Kidney (tissue), 14 donors: ENCODE results near the gene C6orf89. TPM values are rescaled to one million over a fixed set of nuclear protein-coding genes. Genes with fewer than 3 reads are reported as not detected.
A peak's percentile ranks its signal among the peaks of the same experiment; 100 is the strongest.

Source experiments
- DNase-seq, 5 donors: peaks; one replicate each; pipeline ENCODE4 v3.0.0-alpha.2; 2013 to 2020
- FAIRE-seq: peaks from 2 replicates; lab custom pipeline; 2012; peaks lifted over from hg19 to GRCh38; lab: Jason Lieb, UNC
- H3K27ac ChIP-seq, 2 donors: one replicate each; pipeline ENCODE4 v1.7.0; 2013; ENCODE audit warnings: low read depth in 2 of 2, low read length in 2 of 2, inconsistent platforms in 1 of 2
- H3K27me3 ChIP-seq: one replicate; pipeline ENCODE4 v1.7.1; 2013; ENCODE audit warnings: low read length, inconsistent platforms; ENCODE audit not compliant: control insufficient read depth, insufficient read depth
- H3K36me3 ChIP-seq, 3 donors: one replicate each; pipeline versions ENCODE4 v1.7.0 to v1.7.1; 2013; ENCODE audit warnings: low read length in 3 of 3, control low read depth in 1 of 3, inconsistent platforms in 1 of 3; ENCODE audit not compliant: insufficient read depth in 3 of 3, control insufficient read depth in 2 of 3
- H3K4me1 ChIP-seq, 3 donors: one replicate each; pipeline versions ENCODE4 v1.7.0 to v1.7.1; 2013; ENCODE audit warnings: low read length in 3 of 3, inconsistent platforms in 1 of 3, low read depth in 1 of 3; ENCODE audit not compliant: control insufficient read depth in 2 of 3, insufficient read depth in 2 of 3
- H3K4me3 ChIP-seq, 3 donors: one replicate each; pipeline versions ENCODE4 v1.7.0 to v1.8.1; 2013; ENCODE audit warnings: low read length in 3 of 3, control low read depth in 1 of 3, inconsistent platforms in 1 of 3
- H3K9ac ChIP-seq, 3 donors: one replicate each; pipeline versions ENCODE4 v1.7.0 to v1.7.1; 2013; ENCODE audit warnings: low read length in 3 of 3, control low read depth in 1 of 3, inconsistent platforms in 1 of 3
- H3K9me3 ChIP-seq, 3 donors: one replicate each; pipeline versions ENCODE4 v1.7.0 to v1.7.1; 2013; ENCODE audit warnings: low read length in 3 of 3, control low read depth in 1 of 3, inconsistent platforms in 1 of 3; ENCODE audit not compliant: control insufficient read depth in 2 of 3, insufficient read depth in 1 of 3
- CTCF ChIP-seq: IDR thresholded peaks from 3 replicates; pipeline ENCODE4 v1.5.1; 2012; ENCODE audit warnings: mild to moderate bottlenecking, moderate library complexity, borderline replicate concordance; ENCODE audit not compliant: insufficient read depth; ENCODE audit errors: extremely low read depth
- intact Hi-C: fragments of 100-400 bp; cut with DNase I; formaldehyde crosslinking; loops from one replicate; pipeline ENCODE4 v1.11.1; 2022
- polyA plus RNA-seq: library from polyadenylated mRNA; stranded (reverse); fragments of 350-450 nt; fragmentation: Illumina TruSeq; extraction: RNeasy Lipid Tissue Mini Kit (QIAGEN cat#74804); gene quantifications from one replicate; pipeline ENCODE4 v1.2.3, GENCODE V29; 2014; ENCODE audit warnings: low read depth, low replicate concordance; ENCODE audit not compliant: insufficient read depth
- total RNA-seq: library from RNA; stranded (reverse); fragmentation: NEBNext Ultra II Directional; extraction: Animal tissue kit (Norgen Biotek cat#: 25700); gene quantifications from one replicate; pipeline ENCODE4 v1.2.1, GENCODE V29; 2021
- donor health status: control.
- donor health status: control.
- donor health status: control.
- donor health status: control.
- donor health status: control.
- donor health status: DM: yes; HTN: yes; CAD: no.
- donor health status: Normal renal cell carcinoma (clear cell type).

C6orf89 gene
- total and polyA plus RNA-seq, 2 donors from 2014 or later, result 25.7 to 72.4 TPM

DNA sequence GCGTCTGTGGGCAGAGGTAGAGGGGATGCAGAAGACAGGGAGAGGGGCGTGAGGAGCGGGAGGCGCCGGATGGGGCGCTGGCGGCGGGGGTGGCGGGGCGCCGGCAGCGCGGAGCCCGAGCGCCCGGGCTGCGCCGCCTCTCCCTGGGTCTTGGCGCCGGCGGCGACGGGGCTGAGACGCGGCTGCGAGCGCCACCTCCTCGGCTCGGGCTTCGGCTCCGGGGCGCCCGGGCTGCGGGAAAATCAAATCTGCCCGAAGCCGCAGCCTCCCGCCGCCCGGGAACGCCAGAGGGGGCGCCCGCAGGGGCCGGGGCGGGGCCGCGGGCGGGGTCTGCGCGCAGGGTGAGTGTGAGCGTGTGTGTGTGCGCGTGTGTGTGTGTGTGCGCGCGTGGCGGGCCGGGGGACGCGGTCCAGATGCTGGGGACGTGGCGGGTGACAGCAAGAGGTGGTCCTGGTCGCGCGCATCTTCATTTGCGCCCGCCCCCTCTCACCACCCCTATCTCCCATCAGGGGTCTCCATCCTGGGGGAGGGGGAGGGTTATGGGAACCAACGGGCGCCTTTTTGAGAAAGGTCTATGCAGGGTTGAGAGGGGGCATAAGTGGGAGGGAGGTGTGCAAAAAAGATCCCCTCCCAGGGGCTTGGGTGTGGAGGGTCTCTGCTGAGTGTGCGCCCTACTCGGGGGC lies 45.9 kb upstream of the C6orf89 start:
- Histone ChIP-seq H3K4me1 (peaks cover 0 to 16% (median 4%) of the 10 kb centered on the region in 3 donors), H3K27ac (no peak overlapping the region), H3K27me3 (no peaks in the 10 kb centered on the region), H3K9me3 (no peaks in the 10 kb centered on the region), H3K36me3 (no peaks in the 10 kb centered on the region), H3K9ac (peak overlapping the region in 2 of 3 donors; percentile 19 to 21), H3K4me3 (peak overlapping the region; percentile 16 to 43 (median 28))
- intact Hi-C loops, result no loop called here
- DNase-seq (peak in 4 of 5 donors; percentile 62 to 81 (median 78)), FAIRE-seq (no peak)
- TF ChIP-seq CTCF, result no peak

- DNase-seq, result peak in 3 of 5 donors; percentile 40 to 73 (median 63)
- TF ChIP-seq CTCF, result no peak
- no peaks in the 10 kb centered on the region for H3K27me3 ChIP-seq
- FAIRE-seq, result no peak
- H3K4me1 ChIP-seq, result peaks cover 0 to 13% (median 0%) of the 10 kb centered on the region in 3 donors
- intact Hi-C loops, result no loop called here
- no peaks in the 10 kb centered on the region for H3K9me3 ChIP-seq
- peak overlapping the region in 2 of 3 donors; percentile 19 to 21 for H3K9ac ChIP-seq
- H3K36me3 ChIP-seq, result no peaks in the 10 kb centered on the region
- no peak overlapping the region for H3K27ac ChIP-seq
- H3K4me3 ChIP-seq, result peak overlapping the region; percentile 16 to 43 (median 28)
Observed at GRCh38 chr6:36840432-36841403, 45.0 kb upstream of the C6orf89 start.

GRCh38 chr6:36841756-36842155 lies 44.0 kb upstream of the C6orf89 start:
- FAIRE-seq (no peak), DNase-seq (no peak)
- Histone ChIP-seq H3K4me1 (peaks cover 0 to 13% (median 0%) of the 10 kb centered on the region in 3 donors), H3K27me3 (no peaks in the 10 kb centered on the region), H3K9ac (no peak overlapping the region), H3K4me3 (no peak overlapping the region), H3K36me3 (no peaks in the 10 kb centered on the region), H3K9me3 (no peaks in the 10 kb centered on the region), H3K27ac (no peak overlapping the region)
- no peak for TF ChIP-seq CTCF
- intact Hi-C loops, result no loop called here
